ENCODE measurements around the gene TGFB3.

Gene TGFB3

DNA sequence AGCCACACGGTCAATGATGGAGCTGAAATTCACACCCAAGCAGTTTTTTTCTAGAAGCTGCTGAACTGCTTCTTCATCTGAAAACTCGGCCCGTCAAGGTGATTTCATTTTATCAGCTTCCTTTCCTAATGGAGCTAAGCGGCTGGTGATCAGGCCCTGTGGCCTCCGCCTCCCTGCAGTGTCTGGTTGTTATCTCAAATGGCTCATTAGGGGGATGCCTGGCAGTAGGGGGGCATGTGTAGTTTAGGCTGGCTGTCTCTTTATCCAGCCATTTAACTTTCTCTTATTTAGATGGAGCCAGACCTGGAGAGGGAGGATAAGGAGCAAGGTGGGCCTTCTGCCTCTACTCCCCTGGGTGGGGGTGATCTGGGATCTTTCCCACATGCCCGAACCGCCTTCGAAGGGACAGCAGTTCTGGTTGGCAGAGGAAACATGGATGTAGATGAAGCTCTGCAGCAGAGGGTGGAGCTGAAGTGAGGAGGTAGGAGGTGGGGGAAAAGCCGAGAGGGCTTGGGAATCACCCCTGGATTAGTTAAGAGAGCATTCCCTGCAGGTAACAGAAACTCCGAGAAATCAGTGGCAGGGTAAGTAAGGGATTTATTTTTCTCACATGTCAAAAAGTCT lies 64.4 kb downstream of the TGFB3 start:
- no peak overlapping the region for H2BK15ac ChIP-seq (ENCODE audit: low read length)
- H3K9ac ChIP-seq (ENCODE audit: low read depth, low read length, poor library complexity), result no peak overlapping the region
- H3K18ac ChIP-seq (ENCODE audit: low read length), result no peak overlapping the region
- no peak overlapping the region for H2BK120ac ChIP-seq (ENCODE audit: low read depth, low read length)
- H2BK12ac ChIP-seq (ENCODE audit: low read length), result no peak overlapping the region
- no peaks in the 10 kb centered on the region for H3K27me3 ChIP-seq (ENCODE audit: control insufficient read depth in 3 of 3, insufficient read depth in 3 of 3, low read depth in 1 of 3, low read length in 3 of 3)
- DNase-seq (ENCODE audit: low spot score), result no peak
- H3K79me1 ChIP-seq (ENCODE audit: low read depth, low read length), result no peaks in the 10 kb centered on the region
- no peak overlapping the region for H2BK5ac ChIP-seq (ENCODE audit: low read length)
- H3K9me3 ChIP-seq (replicated peaks in 1 of 2; ENCODE audit: control insufficient read depth in 2 of 2, insufficient read depth in 1 of 2, low read depth in 1 of 2, low read length in 2 of 2), result peaks cover 0 to 2% of the 10 kb centered on the region in 2 donors
- H3K14ac ChIP-seq (ENCODE audit: low read length), result no peak overlapping the region
- peaks cover 0 to 9% of the 10 kb centered on the region in 2 donors for H3K4me1 ChIP-seq (ENCODE audit: control insufficient read depth in 2 of 2, insufficient read depth in 1 of 2, low read depth in 1 of 2, low read length in 2 of 2)
- no peak overlapping the region for H3K4me2 ChIP-seq (ENCODE audit: insufficient read depth, low read length, poor library complexity, severe bottlenecking)
- no peak overlapping the region for H3K4ac ChIP-seq (ENCODE audit: low read length)
- WGBS, 2 donors (ENCODE audit: extremely low coverage in 2 of 2, insufficient read length in 2 of 2, insufficient replicate concordance in 1 of 2), result no CpG with 5 or more reads among the region's 10 CpGs
- H3K27ac ChIP-seq (replicated peaks; ENCODE audit: low read length), result no peak overlapping the region
- H3K23ac ChIP-seq (ENCODE audit: low read depth, low read length, poor library complexity), result no peak overlapping the region
- no peak overlapping the region for H2AFZ ChIP-seq (ENCODE audit: low read length)
- H2AK5ac ChIP-seq (ENCODE audit: low read depth, low read length), result no peak overlapping the region
- no peaks in the 10 kb centered on the region for H3K36me3 ChIP-seq (replicated peaks in 1 of 2; ENCODE audit: control insufficient read depth in 2 of 2, insufficient read depth in 2 of 2, low read length in 2 of 2)
- no peak overlapping the region for H4K8ac ChIP-seq (ENCODE audit: low read depth, low read length)
- H3K4me3 ChIP-seq (ENCODE audit: low read length in 2 of 2), result no peak overlapping the region
- H4K91ac ChIP-seq (ENCODE audit: low read depth, low read length, poor library complexity), result no peak overlapping the region

DNA sequence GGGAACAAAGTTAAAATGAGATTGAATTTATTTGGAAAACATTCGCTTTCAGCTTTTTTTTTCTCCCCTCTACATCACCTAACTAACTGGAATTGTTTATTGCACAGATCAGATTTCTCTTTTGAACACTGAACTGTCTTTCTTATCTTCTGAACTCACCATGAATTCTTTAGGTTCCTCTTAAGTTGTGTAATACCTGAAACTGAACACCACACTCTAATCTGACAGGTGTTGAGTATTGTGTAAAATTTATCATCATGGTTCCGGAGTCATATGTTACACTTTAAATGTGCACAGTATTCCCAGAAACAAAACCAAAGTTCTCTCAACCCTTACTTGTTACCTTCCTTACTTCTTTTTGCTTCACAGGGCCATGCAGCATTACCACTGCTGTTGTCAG lies 66.8 kb downstream of the TGFB3 start:
- Histone ChIP-seq H2BK5ac (ENCODE audit: low read length) (no peak overlapping the region), H3K4me1 (ENCODE audit: control insufficient read depth in 2 of 2, insufficient read depth in 1 of 2, low read depth in 1 of 2, low read length in 2 of 2) (peaks cover 2 to 11% of the 10 kb centered on the region in 2 donors), H3K23ac (ENCODE audit: low read depth, low read length, poor library complexity) (no peak overlapping the region), H3K4me2 (ENCODE audit: insufficient read depth, low read length, poor library complexity, severe bottlenecking) (no peak overlapping the region), H3K14ac (ENCODE audit: low read length) (no peak overlapping the region), H3K27ac (replicated peaks; ENCODE audit: low read length) (no peak overlapping the region), H2AK5ac (ENCODE audit: low read depth, low read length) (no peak overlapping the region), H3K79me1 (ENCODE audit: low read depth, low read length) (no peaks in the 10 kb centered on the region), H2AFZ (ENCODE audit: low read length) (no peak overlapping the region), H4K91ac (ENCODE audit: low read depth, low read length, poor library complexity) (no peak overlapping the region), H3K27me3 (ENCODE audit: control insufficient read depth in 3 of 3, insufficient read depth in 3 of 3, low read depth in 1 of 3, low read length in 3 of 3) (no peaks in the 10 kb centered on the region), H3K9me3 (replicated peaks in 1 of 2; ENCODE audit: control insufficient read depth in 2 of 2, insufficient read depth in 1 of 2, low read depth in 1 of 2, low read length in 2 of 2) (peaks cover 0 to 2% of the 10 kb centered on the region in 2 donors), H3K9ac (ENCODE audit: low read depth, low read length, poor library complexity) (no peak overlapping the region), H3K4ac (ENCODE audit: low read length) (no peak overlapping the region), H2BK12ac (ENCODE audit: low read length) (no peak overlapping the region), H2BK120ac (ENCODE audit: low read depth, low read length) (no peak overlapping the region), H3K36me3 (replicated peaks in 1 of 2; ENCODE audit: control insufficient read depth in 2 of 2, insufficient read depth in 2 of 2, low read length in 2 of 2) (no peaks in the 10 kb centered on the region), H2BK15ac (ENCODE audit: low read length) (no peak overlapping the region), H3K4me3 (ENCODE audit: low read length in 2 of 2) (no peak overlapping the region), H4K8ac (ENCODE audit: low read depth, low read length) (no peak overlapping the region), H3K18ac (ENCODE audit: low read length) (no peak overlapping the region)
- no peak for DNase-seq (ENCODE audit: low spot score)
- no CpG with 5 or more reads among the region's 2 CpGs for WGBS, 2 donors (ENCODE audit: extremely low coverage in 2 of 2, insufficient read length in 2 of 2, insufficient replicate concordance in 1 of 2)

GRCh38 chr14:75913183-75913582 lies 68.6 kb downstream of the TGFB3 start:
- H3K27me3 ChIP-seq (ENCODE audit: control insufficient read depth in 3 of 3, insufficient read depth in 3 of 3, low read depth in 1 of 3, low read length in 3 of 3), result no peaks in the 10 kb centered on the region
- no peak overlapping the region for H2AK5ac ChIP-seq (ENCODE audit: low read depth, low read length)
- H3K23ac ChIP-seq (ENCODE audit: low read depth, low read length, poor library complexity), result no peak overlapping the region
- no peak overlapping the region for H2BK120ac ChIP-seq (ENCODE audit: low read depth, low read length)
- H3K4ac ChIP-seq (ENCODE audit: low read length), result no peak overlapping the region
- H3K36me3 ChIP-seq (replicated peaks in 1 of 2; ENCODE audit: control insufficient read depth in 2 of 2, insufficient read depth in 2 of 2, low read length in 2 of 2), result peaks cover 1 to 8% of the 10 kb centered on the region in 2 donors
- no peak overlapping the region for H3K18ac ChIP-seq (ENCODE audit: low read length)
- no peak overlapping the region for H3K9ac ChIP-seq (ENCODE audit: low read depth, low read length, poor library complexity)
- no CpG with 5 or more reads among the region's 2 CpGs for WGBS, 2 donors (ENCODE audit: extremely low coverage in 2 of 2, insufficient read length in 2 of 2, insufficient replicate concordance in 1 of 2)
- no peak overlapping the region for H2BK5ac ChIP-seq (ENCODE audit: low read length)
- no peaks in the 10 kb centered on the region for H3K79me1 ChIP-seq (ENCODE audit: low read depth, low read length)
- H3K27ac ChIP-seq (replicated peaks; ENCODE audit: low read length), result no peak overlapping the region
- H2AFZ ChIP-seq (ENCODE audit: low read length), result no peak overlapping the region
- H2BK15ac ChIP-seq (ENCODE audit: low read length), result no peak overlapping the region
- DNase-seq (ENCODE audit: low spot score), result no peak
- H3K4me1 ChIP-seq (ENCODE audit: control insufficient read depth in 2 of 2, insufficient read depth in 1 of 2, low read depth in 1 of 2, low read length in 2 of 2), result peaks cover 2 to 15% of the 10 kb centered on the region in 2 donors
- no peak overlapping the region for H3K4me2 ChIP-seq (ENCODE audit: insufficient read depth, low read length, poor library complexity, severe bottlenecking)
- no peak overlapping the region for H2BK12ac ChIP-seq (ENCODE audit: low read length)
- no peak overlapping the region for H3K4me3 ChIP-seq (ENCODE audit: low read length in 2 of 2)
- no peak overlapping the region for H4K91ac ChIP-seq (ENCODE audit: low read depth, low read length, poor library complexity)
- H4K8ac ChIP-seq (ENCODE audit: low read depth, low read length), result no peak overlapping the region
- no peak overlapping the region for H3K14ac ChIP-seq (ENCODE audit: low read length)
- H3K9me3 ChIP-seq (replicated peaks in 1 of 2; ENCODE audit: control insufficient read depth in 2 of 2, insufficient read depth in 1 of 2, low read depth in 1 of 2, low read length in 2 of 2), result peaks cover 0 to 2% of the 10 kb centered on the region in 2 donors

GRCh38 chr14:75911883-75912282 lies 69.9 kb downstream of the TGFB3 start:
- H2AK5ac ChIP-seq (ENCODE audit: low read depth, low read length), result no peak overlapping the region
- no peak overlapping the region for H3K9ac ChIP-seq (ENCODE audit: low read depth, low read length, poor library complexity)
- H3K4ac ChIP-seq (ENCODE audit: low read length), result no peak overlapping the region
- peak overlapping the region; percentile 48 for H2AFZ ChIP-seq (ENCODE audit: low read length)
- H3K4me1 ChIP-seq (ENCODE audit: control insufficient read depth in 2 of 2, insufficient read depth in 1 of 2, low read depth in 1 of 2, low read length in 2 of 2), result peaks cover 2 to 8% of the 10 kb centered on the region in 2 donors
- H4K8ac ChIP-seq (ENCODE audit: low read depth, low read length), result no peak overlapping the region
- H3K27ac ChIP-seq (replicated peaks; ENCODE audit: low read length), result no peak overlapping the region
- H3K14ac ChIP-seq (ENCODE audit: low read length), result no peak overlapping the region
- H3K4me3 ChIP-seq (ENCODE audit: low read length in 2 of 2), result no peak overlapping the region
- no peak overlapping the region for H4K91ac ChIP-seq (ENCODE audit: low read depth, low read length, poor library complexity)
- no peak overlapping the region for H2BK5ac ChIP-seq (ENCODE audit: low read length)
- no peaks in the 10 kb centered on the region for H3K79me1 ChIP-seq (ENCODE audit: low read depth, low read length)
- H3K9me3 ChIP-seq (replicated peaks in 1 of 2; ENCODE audit: control insufficient read depth in 2 of 2, insufficient read depth in 1 of 2, low read depth in 1 of 2, low read length in 2 of 2), result peaks cover 0 to 2% of the 10 kb centered on the region in 2 donors
- no peak overlapping the region for H3K18ac ChIP-seq (ENCODE audit: low read length)
- peaks cover 3 to 17% of the 10 kb centered on the region in 2 donors for H3K36me3 ChIP-seq (replicated peaks in 1 of 2; ENCODE audit: control insufficient read depth in 2 of 2, insufficient read depth in 2 of 2, low read length in 2 of 2)
- no peak overlapping the region for H2BK12ac ChIP-seq (ENCODE audit: low read length)
- H2BK15ac ChIP-seq (ENCODE audit: low read length), result no peak overlapping the region
- no peak overlapping the region for H3K4me2 ChIP-seq (ENCODE audit: insufficient read depth, low read length, poor library complexity, severe bottlenecking)
- H2BK120ac ChIP-seq (ENCODE audit: low read depth, low read length), result no peak overlapping the region
- peak; percentile 60 for DNase-seq (ENCODE audit: low spot score)
- H3K27me3 ChIP-seq (ENCODE audit: control insufficient read depth in 3 of 3, insufficient read depth in 3 of 3, low read depth in 1 of 3, low read length in 3 of 3), result no peaks in the 10 kb centered on the region
- H3K23ac ChIP-seq (ENCODE audit: low read depth, low read length, poor library complexity), result no peak overlapping the region
- WGBS, 2 donors (ENCODE audit: extremely low coverage in 2 of 2, insufficient read length in 2 of 2, insufficient replicate concordance in 1 of 2), result no CpG with 5 or more reads among the region's 7 CpGs
